ENCODE results near the gene FOXP2. TPM values are rescaled to one million over a fixed set of nuclear protein-coding genes. Genes with fewer than 3 reads are reported as not detected.

Gene FOXP2
- total RNA-seq, 2 donors from 2014 or later: 15.5 to 16.6 TPM

DNA sequence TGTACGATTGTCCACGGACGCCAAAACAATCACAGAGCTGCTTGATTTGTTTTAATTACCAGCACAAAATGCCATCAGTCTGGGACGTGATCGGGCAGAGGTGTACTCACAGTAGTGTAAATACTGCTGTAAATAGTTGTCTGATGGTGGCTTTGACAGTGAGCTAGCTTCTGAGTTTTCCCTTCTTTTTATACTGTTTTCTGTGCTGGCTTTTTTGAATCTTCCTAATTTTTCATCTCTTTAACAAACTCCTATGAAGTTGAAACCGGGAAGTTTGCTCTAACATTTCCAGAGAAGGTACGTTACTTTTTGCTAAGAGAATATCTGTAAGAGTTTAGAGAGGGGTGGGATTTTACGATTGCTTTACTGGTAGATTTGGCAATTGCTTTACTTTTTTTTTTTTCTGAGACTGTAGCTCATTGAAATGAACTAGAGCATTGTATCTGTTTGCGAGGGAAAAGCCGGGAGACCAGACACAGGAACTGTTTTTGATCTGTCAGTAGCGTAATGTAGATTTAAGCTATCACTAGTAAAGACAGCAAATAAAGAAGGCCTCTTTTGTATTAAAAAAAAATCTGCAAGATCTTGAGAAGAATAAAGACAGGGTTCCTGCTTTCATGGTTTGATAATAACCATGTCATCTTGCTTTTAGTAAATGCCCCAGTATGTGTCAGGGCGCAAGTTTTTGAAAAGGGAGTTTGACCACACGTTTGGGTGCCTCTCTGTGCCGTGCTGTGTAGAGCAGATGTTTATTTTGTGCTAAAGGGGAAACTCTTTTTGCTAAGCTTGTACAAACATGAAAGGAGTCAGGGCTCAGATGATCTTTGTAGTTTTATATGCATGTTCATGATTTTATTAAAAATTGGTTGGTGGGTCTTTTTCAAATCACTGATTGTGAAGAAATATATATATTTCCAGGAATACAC is 712 bp downstream of the FOXP2 start:
- Histone ChIP-seq H3K27ac (peak overlapping the region; percentile 43 to 67 (median 54)), H3K4me1 (peaks cover 16% of the 10 kb centered on the region), H3K9me3 (no peaks in the 10 kb centered on the region), H3K36me3 (replicated peaks in 1 of 2; ENCODE audit: insufficient read depth in 1 of 2, low read depth in 2 of 2) (no peaks in the 10 kb centered on the region), H3K4me3 (no peak overlapping the region), H3K27me3 (no peaks in the 10 kb centered on the region)
- intact Hi-C loops (cut with DNase I): loop anchor here (10.0 kb wide), 1 partner anchor 321 kb away; no protein-coding TSS in a partner anchor
- 13 to 15% methylated on average over 14 of the region's 14 CpGs for WGBS, 2 donors
- ATAC-seq (peak; percentile 41), DNase-seq (peak in 1 of 4 donors; percentile 26)
- TF ChIP-seq, protein P1, sequence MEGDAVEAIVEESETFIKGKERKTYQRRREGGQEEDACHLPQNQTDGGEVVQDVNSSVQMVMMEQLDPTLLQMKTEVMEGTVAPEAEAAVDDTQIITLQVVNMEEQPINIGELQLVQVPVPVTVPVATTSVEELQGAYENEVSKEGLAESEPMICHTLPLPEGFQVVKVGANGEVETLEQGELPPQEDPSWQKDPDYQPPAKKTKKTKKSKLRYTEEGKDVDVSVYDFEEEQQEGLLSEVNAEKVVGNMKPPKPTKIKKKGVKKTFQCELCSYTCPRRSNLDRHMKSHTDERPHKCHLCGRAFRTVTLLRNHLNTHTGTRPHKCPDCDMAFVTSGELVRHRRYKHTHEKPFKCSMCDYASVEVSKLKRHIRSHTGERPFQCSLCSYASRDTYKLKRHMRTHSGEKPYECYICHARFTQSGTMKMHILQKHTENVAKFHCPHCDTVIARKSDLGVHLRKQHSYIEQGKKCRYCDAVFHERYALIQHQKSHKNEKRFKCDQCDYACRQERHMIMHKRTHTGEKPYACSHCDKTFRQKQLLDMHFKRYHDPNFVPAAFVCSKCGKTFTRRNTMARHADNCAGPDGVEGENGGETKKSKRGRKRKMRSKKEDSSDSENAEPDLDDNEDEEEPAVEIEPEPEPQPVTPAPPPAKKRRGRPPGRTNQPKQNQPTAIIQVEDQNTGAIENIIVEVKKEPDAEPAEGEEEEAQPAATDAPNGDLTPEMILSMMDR (IDR thresholded peaks at IDR 0.05): no peak
- TF ChIP-seq POLR2A (IDR thresholded peaks at IDR 0.05): no peak

GRCh38 chr7:114416129-114416990 is 1.7 kb downstream of the FOXP2 start:
- no peak for ATAC-seq
- H3K4me3 ChIP-seq: no peak overlapping the region

DNA sequence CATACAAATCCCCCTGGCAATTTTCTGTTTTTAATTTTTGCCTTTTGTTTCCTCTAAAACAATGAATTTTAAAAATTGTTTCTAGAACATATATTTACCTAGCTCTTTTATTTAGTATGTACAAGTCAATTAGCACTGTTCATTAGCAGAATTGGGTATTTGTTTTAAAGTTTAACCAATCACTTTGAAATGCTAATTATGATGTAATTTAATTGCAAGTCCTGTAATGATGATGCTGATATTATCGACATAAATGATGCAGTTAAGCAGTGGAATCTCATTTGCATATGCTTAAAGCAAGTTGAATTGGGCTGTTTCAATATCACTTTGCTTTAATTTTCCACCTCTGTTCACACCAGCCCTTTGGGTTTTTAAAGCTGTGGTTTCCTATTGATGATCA is 2.7 kb downstream of the FOXP2 start:
- DNase-seq: no peak
- intact Hi-C loops (cut with DNase I): loop anchor here (10.0 kb wide), 1 partner anchor 322 kb away; no protein-coding TSS in a partner anchor
- no peak for TF ChIP-seq POLR2A (IDR thresholded peaks at IDR 0.05)
- TF ChIP-seq, protein P1 (IDR thresholded peaks at IDR 0.05): no peak
- Histone ChIP-seq H3K27ac (no peak overlapping the region), H3K27me3 (no peaks in the 10 kb centered on the region), H3K4me1 (peaks cover 16% of the 10 kb centered on the region), H3K9me3 (no peaks in the 10 kb centered on the region), H3K36me3 (replicated peaks in 1 of 2; ENCODE audit: insufficient read depth in 1 of 2, low read depth in 2 of 2) (no peaks in the 10 kb centered on the region), H3K4me3 (no peak overlapping the region)
- 71 to 80% methylated on average over 1 of the region's 1 CpG for WGBS, 2 donors
- no peak for ATAC-seq

More at GRCh38 chr7:114416129-114416990, 1.7 kb downstream of the FOXP2 start:
- DNase-seq: no peak
- H3K27ac ChIP-seq: peak overlapping the region in 1 of 4 donors; percentile 5
- H3K9me3 ChIP-seq: no peaks in the 10 kb centered on the region
- no peaks in the 10 kb centered on the region for H3K36me3 ChIP-seq (replicated peaks in 1 of 2; ENCODE audit: insufficient read depth in 1 of 2, low read depth in 2 of 2)
- H3K4me1 ChIP-seq: peaks cover 16% of the 10 kb centered on the region
- 16 to 20% methylated on average over 10 of the region's 10 CpGs for WGBS, 2 donors
- TF ChIP-seq, protein P1 (IDR thresholded peaks at IDR 0.05): no peak
- no peak for TF ChIP-seq POLR2A (IDR thresholded peaks at IDR 0.05)
- intact Hi-C loops (cut with DNase I): loop anchor here (10.0 kb wide), 1 partner anchor 322 kb away; no protein-coding TSS in a partner anchor
- H3K27me3 ChIP-seq: no peaks in the 10 kb centered on the region

GRCh38 chr7:114418117-114418516 is 3.5 kb downstream of the FOXP2 start:
- H3K9me3 ChIP-seq: no peaks in the 10 kb centered on the region
- H3K4me1 ChIP-seq: peaks cover 16% of the 10 kb centered on the region
- no peak overlapping the region for H3K4me3 ChIP-seq
- H3K27ac ChIP-seq: no peak overlapping the region
- DNase-seq (no peak), ATAC-seq (no peak)
- TF ChIP-seq POLR2A (IDR thresholded peaks at IDR 0.05): no peak
- TF ChIP-seq, protein P1 (IDR thresholded peaks at IDR 0.05): no peak
- H3K36me3 ChIP-seq (replicated peaks in 1 of 2; ENCODE audit: insufficient read depth in 1 of 2, low read depth in 2 of 2): no peaks in the 10 kb centered on the region
- no peaks in the 10 kb centered on the region for H3K27me3 ChIP-seq
- intact Hi-C loops (cut with DNase I): loop anchor here (10.0 kb wide), 1 partner anchor 323 kb away; no protein-coding TSS in a partner anchor
- 70 to 80% methylated on average over 4 of the region's 4 CpGs for WGBS, 2 donors
